Natural killer cell (primary cell): ENCODE measurements around the gene METAP1D. TPM values are rescaled to one million over a fixed set of nuclear protein-coding genes. Genes with fewer than 3 reads are reported as not detected.

Experiments used
- ATAC-seq, 3 donors: fragments of 150-1000 bp in 2 of 3; fragments of 200-7000 bp in 1 of 3; cut with Tn5 transposase; 1 replicate in 1 of 3; 2 replicates in 2 of 3; pipeline ENCODE4 v1.10.0; 2021; ENCODE audit warnings: mild to moderate bottlenecking in 2 of 3, moderate library complexity in 2 of 3
- DNase-seq, 2 donors: peaks; one replicate each; pipeline versions ENCODE4 v3.0.0 to v3.0.0-alpha.2; 2013 to 2021; ENCODE audit warnings: mixed read lengths in 1 of 2
- H3K27ac ChIP-seq: one replicate; pipeline ENCODE4 v1.5.1; 2013; ENCODE audit warnings: mild to moderate bottlenecking, low read length
- H3K27me3 ChIP-seq: one replicate; pipeline ENCODE4 v1.6.1; 2013; ENCODE audit warnings: low read length; ENCODE audit not compliant: control insufficient read depth, insufficient read depth
- H3K36me3 ChIP-seq: one replicate; pipeline ENCODE4 v1.6.1; 2013; ENCODE audit warnings: low read length; ENCODE audit not compliant: control insufficient read depth, insufficient read depth
- H3K4me1 ChIP-seq: one replicate; pipeline ENCODE4 v1.6.1; 2013; ENCODE audit warnings: low read length; ENCODE audit not compliant: control insufficient read depth, insufficient read depth
- H3K4me3 ChIP-seq: one replicate; pipeline ENCODE4 v1.5.1; 2013; ENCODE audit warnings: low read length
- H3K9me3 ChIP-seq: one replicate; pipeline ENCODE4 v1.6.1; 2013; ENCODE audit warnings: low read length; ENCODE audit not compliant: control insufficient read depth, insufficient read depth
- H3K27ac Mint-ChIP-seq, 2 donors: one replicate each; pipeline ENCODE4 v1.8.0; 2022; ENCODE audit warnings: mild to moderate bottlenecking in 2 of 2, mixed read lengths in 2 of 2, moderate library complexity in 1 of 2
- H3K27me3 Mint-ChIP-seq, 2 donors: one replicate each; pipeline ENCODE4 v1.8.0; 2022; ENCODE audit warnings: low read depth in 2 of 2, mixed read lengths in 2 of 2
- H3K36me3 Mint-ChIP-seq: one replicate; pipeline ENCODE4 v1.8.0; 2022; ENCODE audit warnings: mixed read lengths
- H3K4me1 Mint-ChIP-seq, 2 donors: one replicate each; pipeline ENCODE4 v1.8.0; 2022; ENCODE audit warnings: mixed read lengths in 2 of 2
- H3K4me3 Mint-ChIP-seq: one replicate; pipeline ENCODE4 v1.8.0; 2022; ENCODE audit warnings: mild to moderate bottlenecking, moderate library complexity, mixed read lengths
- H3K9me3 Mint-ChIP-seq, 2 donors: one replicate each; pipeline ENCODE4 v1.8.0; 2022; ENCODE audit warnings: mixed read lengths in 2 of 2
- CTCF ChIP-seq: fragments of 200-600 bp; IDR thresholded peaks from one replicate; pipeline ENCODE4 v1.8.0; 2022; ENCODE audit warnings: antibody characterized with exemption
- WGBS: methylation state at CpG from one replicate; pipeline ENCODE4 v1.1.7; 2013; ENCODE audit warnings: missing lambda C conversion rate; ENCODE audit not compliant: insufficient coverage; 5-methylcytosine and 5-hydroxymethylcytosine counted together
- intact Hi-C: fragments of 100-400 bp; cut with micrococcal nuclease; formaldehyde crosslinking; loops from one replicate; pipeline ENCODE4 v1.14.2; 2022
- total RNA-seq, 4 donors: library from RNA; stranded (reverse); fragments of 120-200 nt in 1 of 4; gene quantifications; one replicate each; pipeline versions ENCODE4 v1.2.3 to v1.2.4, GENCODE V29; 2013 to 2022

The METAP1D gene
- total RNA-seq, 3 donors from 2014 or later (not counting 1 experiment from before 2014, with no cell fraction given): 2.8 to 3.4 (median 3.2) TPM

- WGBS: 100% methylated on average over 1 of the region's 2 CpGs
- peaks cover 0 to 6% of the 10 kb centered on the region in 2 donors for H3K27me3 Mint-ChIP-seq
- no peaks in the 10 kb centered on the region for H3K9me3 Mint-ChIP-seq
- Histone ChIP-seq H3K4me1 (no peaks in the 10 kb centered on the region), H3K27ac (no peak overlapping the region), H3K27me3 (no peaks in the 10 kb centered on the region), H3K36me3 (no peaks in the 10 kb centered on the region), H3K9me3 (no peaks in the 10 kb centered on the region), H3K4me3 (no peak overlapping the region)
- no peak for TF ChIP-seq CTCF
- no peak overlapping the region for H3K27ac Mint-ChIP-seq
- H3K4me3 Mint-ChIP-seq: no peak overlapping the region
- ATAC-seq (no peak), DNase-seq (no peak)
- no peaks in the 10 kb centered on the region for H3K36me3 Mint-ChIP-seq
- H3K4me1 Mint-ChIP-seq: no peaks in the 10 kb centered on the region
- intact Hi-C loops: no loop called here
These were observed 49.9 kb downstream of the METAP1D start for GRCh38 chr2:172049567-172050120.

GRCh38 chr2:172050479-172051125 is 50.8 kb downstream of the METAP1D start:
- WGBS: no CpG with 5 or more reads among the region's 1 CpG
- Histone ChIP-seq H3K27ac (no peak overlapping the region), H3K4me1 (no peaks in the 10 kb centered on the region), H3K36me3 (no peaks in the 10 kb centered on the region), H3K27me3 (no peaks in the 10 kb centered on the region), H3K4me3 (no peak overlapping the region), H3K9me3 (no peaks in the 10 kb centered on the region)
- H3K9me3 Mint-ChIP-seq: no peaks in the 10 kb centered on the region
- no peak overlapping the region for H3K4me3 Mint-ChIP-seq
- peaks cover 0 to 6% of the 10 kb centered on the region in 2 donors for H3K27me3 Mint-ChIP-seq
- ATAC-seq (no peak), DNase-seq (no peak)
- H3K27ac Mint-ChIP-seq: no peak overlapping the region
- no peak for TF ChIP-seq CTCF
- intact Hi-C loops: no loop called here
- H3K4me1 Mint-ChIP-seq: no peaks in the 10 kb centered on the region
- H3K36me3 Mint-ChIP-seq: no peaks in the 10 kb centered on the region

GRCh38 chr2:172052000-172052983 is 52.5 kb downstream of the METAP1D start:
- intact Hi-C loops: no loop called here
- no peaks in the 10 kb centered on the region for H3K4me1 Mint-ChIP-seq
- no peaks in the 10 kb centered on the region for H3K9me3 Mint-ChIP-seq

More at GRCh38 chr2:172052000-172052983, 52.5 kb downstream of the METAP1D start:
- peaks cover 0 to 6% of the 10 kb centered on the region in 2 donors for H3K27me3 Mint-ChIP-seq
- no peak overlapping the region for H3K27ac ChIP-seq
- no peaks in the 10 kb centered on the region for H3K9me3 ChIP-seq
- no peaks in the 10 kb centered on the region for H3K36me3 Mint-ChIP-seq
- 93% methylated on average over 3 of the region's 4 CpGs for WGBS
- no peaks in the 10 kb centered on the region for H3K27me3 ChIP-seq
- no peaks in the 10 kb centered on the region for H3K4me1 ChIP-seq
- no peaks in the 10 kb centered on the region for H3K36me3 ChIP-seq
- no peak overlapping the region for H3K27ac Mint-ChIP-seq
- ATAC-seq (no peak), DNase-seq (no peak)
- no peak overlapping the region for H3K4me3 Mint-ChIP-seq
- no peak for TF ChIP-seq CTCF
- H3K4me3 ChIP-seq: no peak overlapping the region
